GM12875 (cell line): ENCODE measurements around the gene SYNE2.
"Not testable (repeated sequence)": the region's sequence is repeated elsewhere in the genome, so short reads cannot be mapped to it uniquely, and the experiment has no call there.

Source experiments
- H3K4me3 ChIP-seq: one replicate; pipeline ENCODE4 v1.5.1; 2011; ENCODE audit warnings: low read depth, low read length, control low read depth
- TF ChIP-seq, protein P1 (sequence below): IDR thresholded peaks from 2 replicates; pipeline ENCODE4 v1.5.1; 2011; ENCODE audit warnings: low read depth, mild to moderate bottlenecking, control low read depth, inconsistent platforms, low read length, moderate library complexity, borderline replicate concordance; ENCODE audit not compliant: insufficient read depth

SYNE2 gene

DNA sequence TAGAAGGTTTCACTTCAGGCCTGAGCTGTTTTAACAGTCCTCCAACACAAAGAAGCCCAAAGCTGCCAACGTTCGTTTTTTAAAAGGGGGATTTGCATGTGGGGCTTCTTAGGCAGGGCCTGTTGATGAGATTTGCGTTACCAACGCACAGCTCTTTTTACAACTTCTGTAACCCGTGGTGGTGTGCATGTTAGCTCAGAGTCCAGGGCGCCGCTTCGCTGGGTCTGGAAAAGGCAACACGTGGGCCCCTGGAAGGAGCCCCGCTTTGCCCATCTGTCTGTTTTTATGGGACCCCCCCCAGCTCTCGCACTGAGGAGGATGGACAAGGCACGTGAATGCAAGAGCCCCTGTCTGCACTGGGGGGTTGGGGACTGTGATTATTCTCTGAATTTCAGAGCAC, 357.4 kb downstream of the SYNE2 start:
- no peak overlapping the region for H3K4me3 ChIP-seq

DNA sequence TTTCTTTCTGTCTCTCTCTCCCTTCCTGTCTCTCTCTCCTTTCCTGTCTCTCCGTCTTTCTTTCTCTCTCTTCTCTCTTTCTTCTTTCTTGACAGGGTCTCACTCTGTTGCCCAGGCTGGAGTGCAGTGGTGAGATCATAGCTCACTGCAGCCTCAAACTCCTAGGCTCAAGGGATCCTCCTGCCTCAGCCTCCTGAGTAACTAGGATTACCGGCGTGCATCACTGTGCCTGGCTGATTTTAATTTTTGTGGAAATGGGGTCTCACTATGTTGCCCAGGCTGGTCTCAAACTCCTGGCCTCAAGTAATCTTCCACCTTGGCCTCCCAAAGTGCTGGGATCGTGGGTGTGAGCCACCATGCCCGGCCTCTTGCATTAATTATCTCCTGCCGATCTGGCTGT, 358.1 kb downstream of the SYNE2 start:
- H3K4me3 ChIP-seq = not testable (repeated sequence)

More for the DNA sequence above, 357.4 kb downstream of the SYNE2 start:
- TF ChIP-seq, protein P1, sequence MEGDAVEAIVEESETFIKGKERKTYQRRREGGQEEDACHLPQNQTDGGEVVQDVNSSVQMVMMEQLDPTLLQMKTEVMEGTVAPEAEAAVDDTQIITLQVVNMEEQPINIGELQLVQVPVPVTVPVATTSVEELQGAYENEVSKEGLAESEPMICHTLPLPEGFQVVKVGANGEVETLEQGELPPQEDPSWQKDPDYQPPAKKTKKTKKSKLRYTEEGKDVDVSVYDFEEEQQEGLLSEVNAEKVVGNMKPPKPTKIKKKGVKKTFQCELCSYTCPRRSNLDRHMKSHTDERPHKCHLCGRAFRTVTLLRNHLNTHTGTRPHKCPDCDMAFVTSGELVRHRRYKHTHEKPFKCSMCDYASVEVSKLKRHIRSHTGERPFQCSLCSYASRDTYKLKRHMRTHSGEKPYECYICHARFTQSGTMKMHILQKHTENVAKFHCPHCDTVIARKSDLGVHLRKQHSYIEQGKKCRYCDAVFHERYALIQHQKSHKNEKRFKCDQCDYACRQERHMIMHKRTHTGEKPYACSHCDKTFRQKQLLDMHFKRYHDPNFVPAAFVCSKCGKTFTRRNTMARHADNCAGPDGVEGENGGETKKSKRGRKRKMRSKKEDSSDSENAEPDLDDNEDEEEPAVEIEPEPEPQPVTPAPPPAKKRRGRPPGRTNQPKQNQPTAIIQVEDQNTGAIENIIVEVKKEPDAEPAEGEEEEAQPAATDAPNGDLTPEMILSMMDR = no peak

DNA sequence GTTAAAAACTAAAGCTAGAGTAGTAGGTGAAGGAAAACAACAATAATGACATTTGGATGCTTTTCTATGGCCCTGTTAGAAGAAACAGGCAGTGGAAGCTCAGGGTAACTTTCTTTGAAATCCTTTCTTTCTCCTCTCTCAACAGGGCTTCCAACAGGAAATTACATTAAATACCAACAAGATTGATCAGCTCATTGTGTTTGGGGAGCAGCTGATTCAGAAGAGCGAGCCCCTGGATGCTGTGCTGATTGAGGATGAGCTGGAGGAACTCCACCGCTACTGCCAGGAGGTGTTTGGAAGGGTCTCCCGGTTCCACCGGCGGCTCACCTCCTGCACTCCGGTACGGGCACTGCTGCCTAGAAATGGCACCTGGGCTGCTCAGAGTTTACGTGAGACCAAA, 359.9 kb downstream of the SYNE2 start:
- no peak overlapping the region for H3K4me3 ChIP-seq
- TF ChIP-seq, protein P1 = no peak

DNA sequence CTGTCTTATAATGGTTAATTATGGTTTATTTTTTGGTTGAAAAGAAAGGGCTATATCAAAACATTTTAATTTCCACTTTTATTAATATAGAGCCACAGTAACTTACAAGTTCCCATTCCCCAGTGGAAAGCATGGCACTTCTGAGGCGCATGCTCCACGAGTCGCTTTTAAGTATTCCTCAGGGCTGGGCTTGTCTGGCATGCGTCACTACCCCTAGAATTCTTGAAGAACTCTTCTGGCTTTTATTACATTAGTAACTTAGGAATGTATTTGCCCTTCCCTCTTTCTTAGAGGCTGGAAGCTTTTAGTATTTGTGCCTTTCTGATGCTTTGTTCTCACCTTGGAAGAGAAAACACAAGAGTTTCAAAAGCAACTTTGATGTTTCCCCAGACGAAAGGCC, 360.3 kb downstream of the SYNE2 start:
- TF ChIP-seq, protein P1 = no peak
- H3K4me3 ChIP-seq = no peak overlapping the region

DNA sequence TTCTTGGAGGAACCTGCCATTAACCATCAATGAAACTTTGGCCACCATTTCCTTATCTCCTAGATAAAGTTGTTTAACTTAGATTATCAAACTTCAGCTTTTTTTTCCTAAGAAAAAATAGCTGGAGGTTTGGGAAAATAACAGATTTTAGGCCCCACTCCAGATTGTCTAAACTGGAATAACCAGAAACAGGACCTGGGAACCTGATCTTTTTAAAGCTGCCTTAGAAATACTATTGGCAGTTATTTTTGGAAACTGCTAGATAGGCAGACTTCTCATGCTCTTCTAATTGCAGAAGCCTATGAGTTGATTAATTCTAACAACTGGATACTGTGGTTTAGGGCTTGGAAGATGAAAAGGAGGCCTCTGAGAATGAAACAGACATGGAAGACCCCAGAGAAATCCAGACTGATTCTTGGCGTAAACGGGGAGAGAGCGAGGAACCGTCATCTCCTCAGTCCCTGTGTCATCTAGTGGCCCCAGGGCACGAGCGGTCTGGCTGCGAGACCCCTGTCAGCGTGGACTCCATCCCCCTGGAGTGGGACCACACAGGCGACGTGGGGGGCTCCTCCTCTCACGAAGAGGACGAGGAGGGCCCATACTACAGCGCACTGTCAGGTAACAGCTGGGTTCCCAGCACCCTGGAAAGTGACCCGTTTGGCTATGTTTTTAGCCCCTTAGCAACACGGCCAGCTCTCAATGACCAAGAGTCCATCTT, 361.2 kb downstream of the SYNE2 start:
- no peak overlapping the region for H3K4me3 ChIP-seq
- TF ChIP-seq, protein P1 = no peak

DNA sequence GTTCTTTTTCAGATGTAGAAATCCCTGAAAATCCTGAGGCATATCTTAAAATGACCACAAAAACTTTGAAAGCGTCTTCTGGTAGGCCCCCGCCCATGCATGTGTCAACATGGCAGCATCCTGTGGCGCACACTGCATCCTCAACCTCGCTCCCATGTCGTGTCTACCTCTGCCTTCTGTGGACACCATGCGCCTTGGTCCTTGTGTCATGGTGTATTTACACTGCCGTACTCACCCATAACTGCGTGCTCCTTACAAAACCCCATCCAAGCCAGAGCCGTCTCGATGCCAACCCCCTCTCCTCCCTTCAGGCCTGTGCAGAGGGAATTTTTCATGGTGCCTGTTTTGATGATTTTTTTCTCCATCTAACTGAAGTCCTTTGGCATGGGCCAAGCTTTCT, 362.5 kb downstream of the SYNE2 start:
- TF ChIP-seq, protein P1 = no peak
- no peak overlapping the region for H3K4me3 ChIP-seq

DNA sequence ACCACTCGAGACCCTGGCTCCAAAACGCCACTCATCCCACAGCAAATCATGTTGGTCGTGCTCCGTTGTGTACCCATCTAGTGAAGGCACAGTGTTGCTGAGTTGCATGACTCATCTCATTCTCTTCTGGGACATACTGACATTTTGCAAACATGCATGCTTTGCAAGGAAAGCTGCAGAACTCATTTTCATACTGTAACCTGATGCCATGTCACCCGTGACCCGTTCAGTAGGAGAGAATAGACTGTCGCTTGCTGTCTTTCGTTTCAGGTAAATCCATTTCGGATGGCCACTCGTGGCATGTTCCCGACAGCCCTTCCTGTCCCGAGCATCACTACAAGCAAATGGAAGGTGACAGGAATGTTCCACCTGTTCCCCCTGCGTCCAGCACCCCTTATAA, 363.2 kb downstream of the SYNE2 start:
- TF ChIP-seq, protein P1 = no peak
- H3K4me3 ChIP-seq = no peak overlapping the region
